ENCODE data around the gene KLHL29. TPM values are rescaled to one million over a fixed set of nuclear protein-coding genes. Genes with fewer than 3 reads are reported as not detected.

KLHL29 gene
- total RNA-seq, 1 experiment from 2014 or later, result 2.4 TPM

DNA sequence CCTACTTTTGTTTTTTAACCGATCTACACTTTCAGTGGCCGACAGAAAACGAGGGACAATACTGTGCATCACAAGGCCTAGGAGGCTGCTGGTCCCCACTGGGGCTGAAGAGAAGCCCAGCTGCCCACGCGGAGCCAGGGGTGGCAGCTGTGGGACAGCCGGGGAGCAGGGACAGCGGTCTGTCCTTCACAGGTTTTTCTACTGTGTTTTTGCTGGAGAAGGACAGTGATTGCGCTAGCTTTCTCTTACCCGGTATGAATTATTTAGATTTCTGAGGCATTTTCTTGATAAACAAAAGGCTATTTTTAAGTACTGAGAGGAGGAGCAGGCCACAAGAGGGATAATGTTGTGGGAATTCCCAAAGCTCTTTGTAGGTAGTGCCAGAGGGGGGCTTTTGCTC is 322.1 kb downstream of the KLHL29 start:
- H4K20me1 ChIP-seq (ENCODE audit: control insufficient read depth, insufficient read depth, insufficient read length), result no peaks in the 10 kb centered on the region
- DNase-seq, result no peak
- no CpG with 5 or more reads among the region's 9 CpGs for WGBS (ENCODE audit: extremely low coverage, insufficient read length, low lambda C conversion rate)
- H3K18ac ChIP-seq (ENCODE audit: insufficient read length, low read depth, low read length), result no peak overlapping the region
- no peak overlapping the region for H2BK20ac ChIP-seq (ENCODE audit: low read depth, low read length, poor library complexity, severe bottlenecking)
- no peak overlapping the region for H4K5ac ChIP-seq (ENCODE audit: insufficient read length, low read depth, low read length)
- no peaks in the 10 kb centered on the region for H3K79me2 ChIP-seq (ENCODE audit: insufficient read depth, low read length)
- H3K4me1 ChIP-seq (ENCODE audit: insufficient read depth, low read length), result no peaks in the 10 kb centered on the region
- no peaks in the 10 kb centered on the region for H3K9me3 Mint-ChIP-seq
- H2AFZ ChIP-seq (ENCODE audit: low read length), result no peak overlapping the region
- H3K23me2 ChIP-seq (ENCODE audit: insufficient read length, low read depth, low read length, poor library complexity, severe bottlenecking), result no peaks in the 10 kb centered on the region
- H2BK120ac ChIP-seq (ENCODE audit: low read depth, low read length, poor library complexity, severe bottlenecking), result no peak overlapping the region
- no peak overlapping the region for H2BK5ac ChIP-seq (ENCODE audit: insufficient read length, low read length)
- no peak overlapping the region for H3K14ac ChIP-seq (ENCODE audit: insufficient read depth, low read length)
- no peaks in the 10 kb centered on the region for H3K27me3 Mint-ChIP-seq (ENCODE audit: low read depth)
- no peak overlapping the region for H3T11ph ChIP-seq (ENCODE audit: low read length)
- H3K4ac ChIP-seq (ENCODE audit: low read depth, low read length), result no peak overlapping the region
- H2BK12ac ChIP-seq (ENCODE audit: insufficient read length, low read depth, low read length), result no peak overlapping the region
- no peak overlapping the region for H3K4me3 Mint-ChIP-seq
- H3K27me3 ChIP-seq (ENCODE audit: insufficient read depth, low read length), result no peaks in the 10 kb centered on the region
- H3K56ac ChIP-seq (ENCODE audit: insufficient read length, low read depth, low read length), result no peak overlapping the region
- no peak overlapping the region for H3K27ac ChIP-seq (ENCODE audit: insufficient read length, low read depth, low read length)
- no peak overlapping the region for H4K8ac ChIP-seq (replicated peaks; ENCODE audit: insufficient read length, low read depth, low read length)
- H3K79me1 ChIP-seq (ENCODE audit: insufficient read depth, low read depth, low read length, poor library complexity, severe bottlenecking), result no peaks in the 10 kb centered on the region
- H4K91ac ChIP-seq (ENCODE audit: insufficient read length, low read depth, low read length), result no peak overlapping the region
- no peak overlapping the region for H3K23ac ChIP-seq (ENCODE audit: insufficient read length, low read depth, low read length)
- no peak overlapping the region for H3K4me2 ChIP-seq (ENCODE audit: insufficient read depth, insufficient read length, low read length)
- H3K27ac Mint-ChIP-seq, result peak overlapping the region in 2 of 3 experiments; percentile 16 to 65; a peak in 2 of 7 replicates
- no peaks in the 10 kb centered on the region for H3K9me3 ChIP-seq (ENCODE audit: control insufficient read depth, low read depth, low read length)
- H2AK5ac ChIP-seq (ENCODE audit: insufficient read length, low read length), result no peak overlapping the region
- TF ChIP-seq, protein P1, sequence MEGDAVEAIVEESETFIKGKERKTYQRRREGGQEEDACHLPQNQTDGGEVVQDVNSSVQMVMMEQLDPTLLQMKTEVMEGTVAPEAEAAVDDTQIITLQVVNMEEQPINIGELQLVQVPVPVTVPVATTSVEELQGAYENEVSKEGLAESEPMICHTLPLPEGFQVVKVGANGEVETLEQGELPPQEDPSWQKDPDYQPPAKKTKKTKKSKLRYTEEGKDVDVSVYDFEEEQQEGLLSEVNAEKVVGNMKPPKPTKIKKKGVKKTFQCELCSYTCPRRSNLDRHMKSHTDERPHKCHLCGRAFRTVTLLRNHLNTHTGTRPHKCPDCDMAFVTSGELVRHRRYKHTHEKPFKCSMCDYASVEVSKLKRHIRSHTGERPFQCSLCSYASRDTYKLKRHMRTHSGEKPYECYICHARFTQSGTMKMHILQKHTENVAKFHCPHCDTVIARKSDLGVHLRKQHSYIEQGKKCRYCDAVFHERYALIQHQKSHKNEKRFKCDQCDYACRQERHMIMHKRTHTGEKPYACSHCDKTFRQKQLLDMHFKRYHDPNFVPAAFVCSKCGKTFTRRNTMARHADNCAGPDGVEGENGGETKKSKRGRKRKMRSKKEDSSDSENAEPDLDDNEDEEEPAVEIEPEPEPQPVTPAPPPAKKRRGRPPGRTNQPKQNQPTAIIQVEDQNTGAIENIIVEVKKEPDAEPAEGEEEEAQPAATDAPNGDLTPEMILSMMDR (conservative IDR thresholded peaks at IDR 0.05), result no peak
- H3K4me1 Mint-ChIP-seq, result peaks cover 10 to 17% of the 10 kb centered on the region in 2 experiments
- no peak overlapping the region for H2BK15ac ChIP-seq (ENCODE audit: low read depth, low read length)
- H3K9ac ChIP-seq (ENCODE audit: extremely low read depth, insufficient read length, low read length), result no peak overlapping the region
- H3K36me3 Mint-ChIP-seq (ENCODE audit: insufficient read depth in 1 of 3, low read depth in 3 of 3), result peaks cover 0 to 3% (median 0%) of the 10 kb centered on the region in 3 experiments; a peak in 3 of 7 replicates
